ENCODE data around the gene MSLN. TPM values are rescaled to one million over a fixed set of nuclear protein-coding genes. Genes with fewer than 3 reads are reported as not detected.
"Not testable (repeated sequence)": the region's sequence is repeated elsewhere in the genome, so short reads cannot be mapped to it uniquely, and the experiment has no call there.

The MSLN gene
- total RNA-seq, 6 donors from 2014 or later, result 47.8 to 275 (median 121) TPM

DNA sequence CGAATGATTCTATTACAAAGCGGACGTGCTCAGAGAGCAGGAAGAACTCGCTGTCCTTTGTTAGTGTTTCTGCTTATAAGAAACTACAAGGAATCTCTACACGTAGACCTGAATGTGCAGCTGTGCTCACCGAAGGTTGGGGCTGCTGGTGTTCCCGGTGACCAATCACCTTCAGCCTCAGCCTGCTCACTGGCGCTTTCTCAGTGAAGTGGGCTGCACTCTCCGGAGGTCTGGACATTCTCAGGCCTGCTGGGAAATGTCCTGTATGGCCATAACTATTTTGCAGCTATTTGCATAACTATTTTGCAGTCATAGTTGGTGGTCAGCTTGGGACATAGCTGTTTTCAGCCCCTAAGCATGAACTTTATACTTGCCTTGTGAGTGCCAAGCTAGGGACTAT is 10.0 kb upstream of the MSLN start:
- no peak for TF ChIP-seq EP300 (IDR thresholded peaks at IDR 0.05)
- TF ChIP-seq, protein P1, sequence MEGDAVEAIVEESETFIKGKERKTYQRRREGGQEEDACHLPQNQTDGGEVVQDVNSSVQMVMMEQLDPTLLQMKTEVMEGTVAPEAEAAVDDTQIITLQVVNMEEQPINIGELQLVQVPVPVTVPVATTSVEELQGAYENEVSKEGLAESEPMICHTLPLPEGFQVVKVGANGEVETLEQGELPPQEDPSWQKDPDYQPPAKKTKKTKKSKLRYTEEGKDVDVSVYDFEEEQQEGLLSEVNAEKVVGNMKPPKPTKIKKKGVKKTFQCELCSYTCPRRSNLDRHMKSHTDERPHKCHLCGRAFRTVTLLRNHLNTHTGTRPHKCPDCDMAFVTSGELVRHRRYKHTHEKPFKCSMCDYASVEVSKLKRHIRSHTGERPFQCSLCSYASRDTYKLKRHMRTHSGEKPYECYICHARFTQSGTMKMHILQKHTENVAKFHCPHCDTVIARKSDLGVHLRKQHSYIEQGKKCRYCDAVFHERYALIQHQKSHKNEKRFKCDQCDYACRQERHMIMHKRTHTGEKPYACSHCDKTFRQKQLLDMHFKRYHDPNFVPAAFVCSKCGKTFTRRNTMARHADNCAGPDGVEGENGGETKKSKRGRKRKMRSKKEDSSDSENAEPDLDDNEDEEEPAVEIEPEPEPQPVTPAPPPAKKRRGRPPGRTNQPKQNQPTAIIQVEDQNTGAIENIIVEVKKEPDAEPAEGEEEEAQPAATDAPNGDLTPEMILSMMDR (IDR thresholded peaks at IDR 0.05), result no peak
- no peak for TF ChIP-seq POLR2AphosphoS5 (IDR thresholded peaks at IDR 0.05)
- no peak for TF ChIP-seq POLR2A (IDR thresholded peaks at IDR 0.05)
- Histone ChIP-seq H3K27me3 (no peaks in the 10 kb centered on the region), H3K4me1 (peaks cover 0 to 4% (median 0%) of the 10 kb centered on the region in 4 donors), H3K4me3 (no peak overlapping the region), H3K27ac (no peak overlapping the region), H3K9me3 (no peaks in the 10 kb centered on the region), H3K36me3 (no peaks in the 10 kb centered on the region)
- ATAC-seq (ENCODE audit: low FRiP score in 2 of 2), result no peak
- WGBS, 2 donors, result 61 to 72% methylated on average over 9 of the region's 9 CpGs
- DNase-seq, result no peak

DNA sequence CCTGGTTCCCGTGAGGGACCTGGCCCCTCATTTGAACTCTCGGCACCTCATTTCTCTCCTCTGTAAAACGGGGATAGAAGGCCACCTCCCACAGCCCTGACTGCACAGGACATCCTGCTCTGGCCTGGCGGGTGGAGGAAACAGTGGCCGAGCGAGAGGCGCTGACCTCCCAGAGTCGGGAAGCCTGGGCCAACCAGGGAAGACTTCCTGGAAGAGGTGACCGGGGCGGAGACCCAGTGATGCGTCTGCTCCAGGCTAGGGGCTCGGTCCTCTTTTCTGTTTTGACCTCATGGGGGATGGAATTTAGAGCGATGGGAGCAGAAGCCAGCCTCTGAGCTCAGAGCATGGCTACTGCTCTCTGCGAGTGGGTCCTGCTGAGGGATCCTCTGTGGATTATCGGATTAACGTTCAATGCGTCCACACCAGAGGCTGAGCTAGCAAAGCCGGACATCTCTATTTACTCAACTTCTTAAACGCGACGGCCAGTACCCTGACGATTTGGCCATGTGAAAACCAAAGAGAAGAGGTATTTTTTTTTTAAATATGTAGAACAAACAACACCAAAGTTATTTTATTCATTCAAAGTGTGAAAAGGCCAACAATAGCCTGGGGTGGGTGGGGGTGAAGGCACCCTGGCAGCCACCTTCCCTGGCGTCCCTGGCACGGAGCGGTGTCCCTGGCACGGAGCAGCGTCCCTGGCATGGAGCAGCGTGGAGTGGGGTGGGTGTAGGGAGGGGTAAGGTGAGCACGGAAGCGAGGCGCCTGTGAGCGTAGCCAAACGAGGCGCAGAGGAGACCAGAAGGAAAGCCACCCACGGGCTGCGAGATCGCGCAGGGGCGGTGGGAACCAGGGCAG is 9.2 kb upstream of the MSLN start:
- TF ChIP-seq POLR2AphosphoS5 (IDR thresholded peaks at IDR 0.05) (no peak), POLR2A (IDR thresholded peaks at IDR 0.05) (no peak), EP300 (IDR thresholded peaks at IDR 0.05) (no peak)
- TF ChIP-seq, protein P1 (IDR thresholded peaks at IDR 0.05), result no peak
- Histone ChIP-seq H3K27ac (no peak overlapping the region), H3K27me3 (no peaks in the 10 kb centered on the region), H3K4me3 (peak overlapping the region in 1 of 4 donors; percentile 20), H3K36me3 (no peaks in the 10 kb centered on the region), H3K9me3 (no peaks in the 10 kb centered on the region), H3K4me1 (peaks cover 0 to 4% (median 0%) of the 10 kb centered on the region in 4 donors)
- peak in 1 of 2 donors; percentile 75 for DNase-seq
- ATAC-seq (ENCODE audit: low FRiP score in 2 of 2), result peak in 1 of 2 donors; percentile 52
- 58 to 59% methylated on average over 27 to 39 of the region's 39 CpGs for WGBS, 2 donors

DNA sequence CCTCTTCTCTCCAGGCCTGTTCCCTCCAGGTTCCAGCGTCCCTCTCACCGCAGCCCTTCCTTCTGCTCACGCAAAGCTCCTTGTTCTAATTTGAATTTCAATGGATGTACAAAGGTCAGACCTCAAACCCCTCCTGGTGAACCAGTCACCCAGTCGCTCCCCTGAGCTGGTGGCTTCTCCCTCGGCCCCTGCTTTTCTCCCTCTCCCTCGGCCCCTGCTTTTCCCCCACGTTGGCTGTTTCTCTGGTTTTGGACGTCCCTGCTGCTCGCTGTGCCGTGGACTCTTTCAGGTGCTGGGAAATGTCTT is 8.6 kb upstream of the MSLN start:
- no peaks in the 10 kb centered on the region for H3K9me3 ChIP-seq
- H3K27me3 ChIP-seq, result no peaks in the 10 kb centered on the region
- peaks cover 0 to 4% (median 0%) of the 10 kb centered on the region in 4 donors for H3K4me1 ChIP-seq
- H3K27ac ChIP-seq, result no peak overlapping the region
- TF ChIP-seq POLR2AphosphoS5 (IDR thresholded peaks at IDR 0.05), result no peak
- TF ChIP-seq, protein P1 (IDR thresholded peaks at IDR 0.05), result no peak
- no peak for TF ChIP-seq EP300 (IDR thresholded peaks at IDR 0.05)
- no peak for TF ChIP-seq POLR2A (IDR thresholded peaks at IDR 0.05)
- H3K4me3 ChIP-seq, result peak overlapping the region in 1 of 4 donors; percentile 20
- WGBS, 2 donors, result 40 to 50% methylated on average over 10 of the region's 10 CpGs
- DNase-seq (no peak), ATAC-seq (ENCODE audit: low FRiP score in 2 of 2) (no peak)
- H3K36me3 ChIP-seq, result no peaks in the 10 kb centered on the region

DNA sequence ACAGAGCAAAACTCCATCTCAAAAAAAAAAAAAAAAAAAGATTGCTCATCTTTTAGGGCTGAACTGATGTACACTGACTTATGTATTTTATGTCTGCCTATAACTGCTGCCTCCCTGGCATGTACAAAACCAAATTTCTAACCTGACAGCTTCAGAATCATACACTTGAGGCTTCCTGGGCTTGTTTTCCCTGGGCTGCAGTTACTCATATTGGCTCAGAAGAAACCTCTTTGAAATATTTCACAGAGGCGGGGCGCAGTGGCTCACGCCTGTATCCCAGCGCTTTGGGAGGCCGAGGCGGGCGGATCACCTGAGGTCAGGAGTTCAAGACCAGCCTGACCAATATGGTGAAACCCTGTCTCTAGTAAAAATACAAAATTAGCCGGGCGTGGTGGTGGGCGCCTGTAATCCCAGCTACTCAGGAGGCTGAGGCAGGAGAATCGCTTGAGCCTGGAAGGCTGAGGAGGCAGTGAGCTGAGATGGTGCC is 6.4 kb upstream of the MSLN start:
- 87 to 91% methylated on average over 11 of the region's 11 CpGs for WGBS, 2 donors
- H3K27ac ChIP-seq; H3K27me3 ChIP-seq; DNase-seq; H3K4me3 ChIP-seq; ATAC-seq (ENCODE audit: low FRiP score in 2 of 2); H3K4me1 ChIP-seq; H3K36me3 ChIP-seq; H3K9me3 ChIP-seq: not testable (repeated sequence)

DNA sequence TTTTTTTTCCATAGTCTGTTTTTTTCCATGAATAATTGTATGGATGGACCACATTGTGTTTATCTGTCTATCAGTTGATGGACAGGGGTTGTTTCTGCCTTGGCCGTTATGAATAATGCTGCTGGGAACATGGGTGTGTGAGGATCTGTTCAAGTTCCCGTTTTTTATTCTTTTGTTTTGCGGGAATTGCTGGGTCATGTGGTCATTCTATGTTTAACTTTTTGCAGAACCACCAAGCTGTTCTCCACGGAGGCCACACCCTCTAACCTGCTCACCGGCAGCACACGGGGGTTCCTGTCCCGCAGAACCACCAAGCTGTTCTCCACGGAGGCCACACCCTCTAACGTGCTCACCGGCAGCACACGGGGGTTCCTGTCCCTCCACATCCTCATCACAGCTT is 5.9 kb upstream of the MSLN start:
- Histone ChIP-seq H3K27ac (no peak overlapping the region), H3K4me3 (no peak overlapping the region), H3K36me3 (no peaks in the 10 kb centered on the region), H3K27me3 (no peaks in the 10 kb centered on the region), H3K4me1 (peaks cover 0 to 9% (median 1%) of the 10 kb centered on the region in 4 donors), H3K9me3 (no peaks in the 10 kb centered on the region)
- ATAC-seq (ENCODE audit: low FRiP score in 2 of 2), result peak in 1 of 2 donors; percentile 41
- 24 to 26% methylated on average over 11 of the region's 11 CpGs for WGBS, 2 donors
- no peak for TF ChIP-seq EP300 (IDR thresholded peaks at IDR 0.05)
- no peak for TF ChIP-seq POLR2AphosphoS5 (IDR thresholded peaks at IDR 0.05)
- TF ChIP-seq, protein P1 (IDR thresholded peaks at IDR 0.05), result no peak
- no peak for TF ChIP-seq POLR2A (IDR thresholded peaks at IDR 0.05)
- peak in 1 of 2 donors; percentile 32 for DNase-seq

Data from upper lobe of left lung (tissue), 6 donors.